ENCODE results near the gene COG2.

DNA sequence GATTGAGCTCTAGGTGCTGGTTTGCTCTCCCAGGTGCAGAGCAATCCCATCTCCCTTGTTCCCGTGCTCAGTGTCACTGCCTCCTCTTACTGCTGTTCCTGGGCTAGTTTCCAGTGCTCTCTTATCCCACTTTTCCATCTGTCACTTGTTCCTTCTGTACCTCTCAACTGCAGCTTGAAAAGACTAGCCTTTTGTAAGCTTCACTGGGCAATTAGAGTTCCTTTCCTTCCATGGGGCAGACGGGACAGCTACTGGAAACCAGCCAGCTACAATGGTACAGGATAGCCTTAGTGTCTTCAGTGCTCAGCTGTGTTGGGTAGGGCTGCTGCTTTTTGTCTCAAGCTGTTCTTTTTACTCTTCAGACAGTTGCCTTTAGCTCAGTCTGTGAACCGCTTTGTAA lies 40.0 kb downstream of the COG2 start:
- TF ChIP-seq, protein P1, sequence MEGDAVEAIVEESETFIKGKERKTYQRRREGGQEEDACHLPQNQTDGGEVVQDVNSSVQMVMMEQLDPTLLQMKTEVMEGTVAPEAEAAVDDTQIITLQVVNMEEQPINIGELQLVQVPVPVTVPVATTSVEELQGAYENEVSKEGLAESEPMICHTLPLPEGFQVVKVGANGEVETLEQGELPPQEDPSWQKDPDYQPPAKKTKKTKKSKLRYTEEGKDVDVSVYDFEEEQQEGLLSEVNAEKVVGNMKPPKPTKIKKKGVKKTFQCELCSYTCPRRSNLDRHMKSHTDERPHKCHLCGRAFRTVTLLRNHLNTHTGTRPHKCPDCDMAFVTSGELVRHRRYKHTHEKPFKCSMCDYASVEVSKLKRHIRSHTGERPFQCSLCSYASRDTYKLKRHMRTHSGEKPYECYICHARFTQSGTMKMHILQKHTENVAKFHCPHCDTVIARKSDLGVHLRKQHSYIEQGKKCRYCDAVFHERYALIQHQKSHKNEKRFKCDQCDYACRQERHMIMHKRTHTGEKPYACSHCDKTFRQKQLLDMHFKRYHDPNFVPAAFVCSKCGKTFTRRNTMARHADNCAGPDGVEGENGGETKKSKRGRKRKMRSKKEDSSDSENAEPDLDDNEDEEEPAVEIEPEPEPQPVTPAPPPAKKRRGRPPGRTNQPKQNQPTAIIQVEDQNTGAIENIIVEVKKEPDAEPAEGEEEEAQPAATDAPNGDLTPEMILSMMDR (IDR thresholded peaks at IDR 0.05 in 4 of 5, conservative IDR thresholded peaks at IDR 0.05 in 1 of 5), result no peak
- TF ChIP-seq POLR2A (IDR thresholded peaks at IDR 0.05), result no peak

Data from gastrocnemius medialis (tissue), 4 donors.